ENCODE data around the gene BCL11A.

The BCL11A gene

GRCh38 chr2:60557486-60557864, 4.0 kb upstream of the BCL11A start:
- DNase-seq, result no peak

GRCh38 chr2:60556576-60557485, 3.4 kb upstream of the BCL11A start:
- no peak for DNase-seq

GRCh38 chr2:60556175-60556574, 2.7 kb upstream of the BCL11A start:
- no peak for DNase-seq

GRCh38 chr2:60555783-60556139, 2.3 kb upstream of the BCL11A start:
- DNase-seq, result no peak

DNA sequence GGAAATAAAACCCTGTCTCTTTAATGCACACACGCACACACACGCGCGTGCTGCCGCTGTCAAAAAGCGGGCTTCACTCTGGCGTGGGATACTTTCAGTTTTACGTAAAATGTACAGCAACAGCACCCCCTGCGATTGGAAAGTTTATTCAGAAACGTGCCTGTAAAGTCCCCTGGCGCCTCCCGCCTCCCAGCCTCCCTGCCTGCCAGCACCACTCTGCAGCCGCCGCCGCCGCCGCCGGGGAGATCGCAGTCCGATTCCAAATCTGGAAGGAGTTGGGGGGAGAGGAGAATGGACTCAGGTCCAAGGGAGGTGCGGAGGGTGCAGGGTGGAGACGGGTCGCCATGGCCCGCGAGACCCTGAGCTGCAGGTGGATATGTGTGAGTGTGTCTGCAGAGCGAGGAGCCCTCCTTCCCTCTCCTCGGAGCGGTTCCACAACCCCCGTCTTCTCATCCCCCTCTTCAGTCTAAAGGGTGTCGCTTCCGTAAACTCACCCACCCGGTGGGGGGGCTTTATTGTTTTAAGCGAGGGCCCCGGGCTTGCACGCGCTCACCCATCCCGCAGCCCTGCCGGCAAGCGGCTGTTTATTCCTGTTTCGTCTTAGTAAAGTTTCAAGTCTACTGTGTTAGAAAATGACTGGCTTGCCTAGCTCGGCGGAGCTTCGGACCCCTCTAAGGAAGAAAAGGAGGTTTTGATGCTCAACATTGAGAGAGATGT, 1.8 kb upstream of the BCL11A start:
- peak; percentile 45 to 47 for DNase-seq

DNA sequence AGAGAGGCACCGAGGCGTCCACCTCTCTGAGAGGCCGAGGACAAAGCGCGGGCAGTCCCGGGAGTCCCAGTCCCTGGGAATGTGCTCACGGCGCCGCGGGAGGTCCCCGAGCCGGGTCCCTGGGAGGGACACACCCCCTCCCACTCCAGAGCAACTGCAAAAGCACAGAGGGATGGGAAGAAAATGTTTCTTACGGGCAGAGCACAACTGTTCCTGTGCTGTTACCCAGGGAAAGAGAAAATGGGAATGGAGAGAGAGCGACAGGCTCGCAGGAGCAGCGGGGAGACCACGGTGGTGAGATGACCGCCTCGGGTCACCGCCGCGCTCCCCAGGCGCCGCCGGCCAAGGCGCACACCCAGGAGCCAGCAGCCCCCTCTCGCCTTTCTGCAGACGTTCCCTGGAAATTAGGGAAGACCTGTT, 1.2 kb upstream of the BCL11A start:
- no peak for DNase-seq

DNA sequence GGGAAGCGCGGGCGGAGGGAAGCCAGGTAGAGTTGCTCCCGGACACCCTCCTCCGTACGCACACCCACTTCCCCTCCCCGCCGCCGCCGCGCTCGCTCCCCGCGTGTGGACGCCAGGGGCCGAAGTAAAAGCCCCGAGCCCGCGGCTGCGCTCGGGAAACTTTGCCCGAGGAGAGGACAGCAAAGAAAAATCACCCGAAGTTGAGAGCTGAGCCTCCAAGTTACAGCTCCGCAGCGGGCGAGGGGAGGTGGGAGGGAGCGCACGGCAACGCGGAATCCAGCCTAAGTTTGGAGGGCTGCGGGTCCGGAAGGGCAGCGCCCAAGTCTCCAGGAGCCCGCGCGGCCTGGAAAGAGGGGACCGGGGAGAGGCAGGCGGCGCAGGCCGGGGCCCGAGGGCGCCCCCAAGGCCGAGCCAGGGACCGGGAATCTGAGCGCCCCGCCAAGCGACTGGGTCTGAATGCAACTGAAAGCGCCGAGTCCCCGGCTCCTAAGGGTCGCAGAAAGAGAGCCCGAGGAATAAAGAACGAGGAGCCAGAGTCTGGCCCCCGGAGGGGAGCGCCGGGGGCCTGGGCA, 706 bp upstream of the BCL11A start:
- no peak for DNase-seq

GRCh38 chr2:60552851-60553494, 481 bp downstream of the BCL11A start:
- DNase-seq, result no peak

DNA sequence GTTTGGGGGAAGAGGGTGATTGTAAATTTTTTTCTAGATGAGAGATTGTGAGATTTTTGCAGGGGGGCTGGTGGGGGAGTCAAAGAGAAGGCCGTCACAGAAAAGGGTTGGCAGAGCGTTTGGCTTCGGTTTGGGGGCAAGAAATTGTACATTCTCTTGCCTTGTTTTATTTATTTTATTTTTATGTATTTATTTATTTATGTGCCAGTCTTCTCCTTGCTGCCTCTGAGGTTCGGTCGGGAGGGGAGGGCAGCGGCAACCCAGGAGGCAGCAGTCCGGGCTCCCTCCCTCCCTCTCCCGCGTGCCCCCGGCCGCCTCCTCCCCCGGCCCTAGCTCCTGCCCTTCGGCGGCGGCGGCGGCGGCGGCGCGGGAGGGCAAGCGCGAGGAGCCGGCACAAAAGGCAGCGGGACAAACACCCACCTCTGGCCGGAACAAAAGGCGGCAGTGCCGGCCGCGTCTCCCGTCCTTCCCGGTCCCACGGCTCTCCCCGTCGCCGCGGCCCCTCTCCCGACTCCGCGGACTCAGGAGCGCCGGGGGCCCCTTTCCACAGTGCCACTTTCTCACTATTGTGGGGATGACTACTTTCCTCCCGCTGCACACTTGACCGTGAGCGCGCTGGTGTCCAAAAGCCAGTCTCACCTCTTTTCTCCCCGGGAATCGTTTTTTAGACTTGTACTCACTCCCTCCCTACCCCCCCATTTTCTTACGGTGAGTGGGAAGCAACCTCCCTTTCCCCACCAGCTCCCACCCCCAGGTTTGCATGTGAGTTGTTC, 1.2 kb downstream of the BCL11A start:
- DNase-seq, result no peak

- DNase-seq, result no peak
These were observed 2.0 kb downstream of the BCL11A start for GRCh38 chr2:60551240-60552077.

- DNase-seq, result no peak
These were observed 2.5 kb downstream of the BCL11A start for GRCh38 chr2:60550984-60551239.

GRCh38 chr2:60550178-60550983, 3.1 kb downstream of the BCL11A start:
- DNase-seq, result peak in 1 of 2 donors; percentile 29

GRCh38 chr2:60549928-60550177, 3.6 kb downstream of the BCL11A start:
- DNase-seq, result no peak

GRCh38 chr2:60549238-60549927, 4.1 kb downstream of the BCL11A start:
- DNase-seq, result no peak

DNA sequence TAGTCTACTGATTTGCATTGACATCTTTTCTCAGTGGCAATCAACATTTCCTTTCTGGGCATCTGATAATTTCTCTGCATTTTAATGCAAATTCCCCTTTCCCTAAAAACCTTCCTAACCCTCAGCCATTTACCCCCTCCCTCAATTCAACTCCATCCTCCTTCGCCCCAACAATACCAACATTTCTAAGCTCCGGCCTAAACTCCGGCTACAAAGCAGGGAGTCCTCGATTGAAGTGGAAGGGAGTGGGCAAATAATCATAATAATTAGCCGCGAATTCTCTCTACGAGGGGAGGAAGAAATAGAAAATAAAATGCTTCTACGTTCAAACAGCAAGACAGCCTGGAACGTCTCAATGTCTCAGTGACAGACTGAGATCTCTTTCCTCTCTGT, 4.6 kb downstream of the BCL11A start:
- no peak for DNase-seq

GRCh38 chr2:60548311-60548710, 5.1 kb downstream of the BCL11A start:
- DNase-seq, result no peak

GRCh38 chr2:60547841-60548240, 5.6 kb downstream of the BCL11A start:
- DNase-seq, result no peak

DNA sequence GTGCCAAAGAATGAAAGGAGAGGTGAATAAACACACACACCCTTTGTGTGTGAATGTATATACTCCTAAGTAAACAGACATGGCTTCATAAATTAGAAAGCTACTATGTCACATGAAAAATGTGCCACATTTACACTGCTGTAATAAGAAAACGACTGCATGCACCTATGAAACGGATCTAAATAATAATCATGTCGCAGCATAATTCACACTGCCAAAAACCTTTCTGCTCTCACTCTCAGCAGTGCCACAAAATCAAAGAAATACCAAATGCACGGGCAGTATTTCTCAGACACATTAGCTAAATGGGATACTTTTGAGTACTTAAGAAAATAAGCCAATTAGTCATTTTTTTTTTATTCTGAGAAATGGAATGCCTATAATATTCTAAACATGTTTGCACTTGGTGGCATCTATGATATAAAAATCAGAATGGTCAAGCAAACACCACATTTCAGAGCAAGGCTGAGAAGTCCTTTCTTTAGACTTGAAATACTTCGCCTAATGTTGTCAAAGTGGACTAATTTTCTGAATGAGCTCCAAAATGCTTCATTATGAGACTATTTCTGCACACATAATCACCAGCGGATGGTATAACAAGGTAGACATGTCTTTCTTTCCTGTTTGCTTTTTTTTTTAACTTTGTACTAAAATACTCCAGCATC, 6.6 kb downstream of the BCL11A start:
- no peak for DNase-seq

DNA sequence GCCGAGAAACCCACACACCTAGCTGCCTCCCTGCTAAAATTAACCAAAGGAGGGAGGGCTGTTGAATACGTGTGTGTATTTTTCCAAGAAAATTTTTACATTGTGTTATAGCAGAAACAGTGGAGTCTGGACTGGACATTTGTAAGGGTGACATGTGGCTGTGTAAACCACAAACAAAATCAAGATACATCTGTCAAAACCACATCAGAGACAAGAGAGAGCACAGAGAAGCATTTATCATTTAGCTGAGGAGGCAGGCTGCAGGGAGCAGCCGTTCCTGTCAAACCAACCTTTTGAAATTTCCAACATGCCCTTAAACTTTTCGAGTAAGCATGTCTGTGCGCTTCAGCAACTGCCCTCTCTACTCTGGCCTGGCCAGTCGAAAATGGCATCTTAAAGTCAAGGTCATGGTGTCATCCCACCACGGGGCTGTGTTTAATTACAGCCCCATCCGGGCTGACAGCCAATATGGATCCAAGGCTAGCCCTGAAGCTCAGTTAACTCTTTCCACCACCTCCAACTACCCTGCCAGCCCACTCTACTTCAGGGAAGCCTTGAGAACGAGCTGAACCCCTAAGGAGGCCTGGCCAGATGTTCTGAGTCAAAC, 8.4 kb downstream of the BCL11A start:
- no peak for DNase-seq

DNA sequence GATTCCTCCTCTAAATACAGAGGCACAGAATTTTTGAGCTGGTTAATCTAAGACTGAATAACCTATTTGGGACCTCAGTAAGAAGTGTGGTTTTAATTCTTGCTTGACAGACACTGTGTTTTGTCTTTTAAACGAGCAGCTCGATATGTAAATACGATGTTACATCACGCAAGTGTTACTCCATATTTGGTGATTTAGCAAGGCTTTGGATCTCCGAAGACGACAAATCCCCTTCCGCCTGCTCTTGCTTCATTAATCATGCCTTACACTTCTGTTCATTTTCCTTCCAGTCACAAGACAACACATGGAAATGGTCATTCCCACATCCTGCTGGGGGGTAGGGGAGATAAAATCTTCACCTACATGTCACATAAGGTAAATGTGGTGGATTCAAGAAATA, 9.4 kb downstream of the BCL11A start:
- DNase-seq, result no peak
